Right renal pelvis (tissue), 4 donors: ENCODE results near the gene GRK5. TPM values are rescaled to one million over a fixed set of nuclear protein-coding genes. Genes with fewer than 3 reads are reported as not detected.
"Not testable (repeated sequence)": the region's sequence is repeated elsewhere in the genome, so short reads cannot be mapped to it uniquely, and the experiment has no call there.

Experiments used
- DNase-seq, 4 donors: peaks; one replicate each; pipeline ENCODE4 v3.0.0-alpha.2; 2013; ENCODE audit warnings: low read depth in 4 of 4, low spot score in 3 of 4, missing footprints in 1 of 4
- polyA plus RNA-seq, 4 donors: library from polyadenylated mRNA; unstranded; fragments of 120-200 nt; gene quantifications; one replicate each; pipeline ENCODE4 v1.2.1, GENCODE V29; 2013; ENCODE audit not compliant: insufficient read length in 4 of 4

GRK5 gene
- polyA plus RNA-seq, 4 donors = 16.9 to 20.1 (median 18.5) TPM

DNA sequence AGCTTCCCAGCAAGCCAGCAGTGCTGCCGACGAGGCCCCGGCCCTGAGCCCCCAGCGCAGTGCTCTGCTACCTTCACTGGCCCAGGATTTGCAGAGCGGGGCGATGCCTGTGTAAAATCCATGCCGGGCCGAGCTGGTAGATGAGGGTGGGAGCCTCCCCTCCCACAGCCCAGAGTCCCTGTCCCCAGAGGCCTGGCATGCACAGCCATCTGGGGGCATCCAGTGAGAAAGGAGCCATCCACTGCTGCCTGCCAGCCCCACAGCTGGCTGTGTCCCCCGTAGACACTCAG is 218.5 kb downstream of the GRK5 start:
- no peak for DNase-seq

DNA sequence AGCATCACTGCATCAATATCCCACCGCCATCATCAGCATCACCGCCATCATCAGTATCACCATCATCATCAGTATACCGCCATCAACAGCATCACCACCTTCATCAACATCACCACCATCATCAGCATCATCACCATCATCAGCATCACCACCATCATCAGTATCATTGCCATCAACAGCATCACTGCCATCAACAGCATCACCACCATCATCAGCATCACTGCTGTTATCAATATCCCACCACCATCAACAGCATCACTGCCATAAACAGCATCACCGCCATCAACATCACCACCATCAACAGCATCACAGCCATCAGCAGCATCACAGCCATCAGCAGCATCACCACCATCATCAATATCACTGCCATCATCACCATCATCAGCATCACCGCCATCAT is 219.3 kb downstream of the GRK5 start:
- DNase-seq = no peak

DNA sequence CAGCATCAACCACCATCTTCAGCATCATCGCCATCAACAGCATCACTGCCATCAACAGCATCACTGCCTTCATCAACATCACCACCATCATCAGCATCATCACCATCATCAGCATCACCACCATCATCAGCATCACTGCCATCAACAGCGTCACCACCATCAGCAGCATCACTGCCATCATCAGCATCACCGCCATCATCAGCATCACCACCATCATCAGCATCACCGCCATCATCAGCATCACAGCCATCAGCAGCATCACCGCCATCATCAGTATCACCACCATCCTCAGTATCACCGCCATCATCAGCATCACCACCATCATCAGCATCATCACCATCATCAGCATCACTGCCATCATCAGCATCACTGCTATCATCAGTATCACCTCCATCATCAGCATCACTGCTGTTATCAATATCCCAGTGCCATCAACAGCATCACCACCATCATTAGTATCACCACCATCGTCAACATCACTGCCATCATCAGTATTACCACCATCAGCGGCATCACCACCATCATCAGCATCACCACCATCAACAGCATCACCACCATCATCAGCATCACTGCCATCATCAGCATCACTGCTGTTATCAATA is 220.0 kb downstream of the GRK5 start:
- no peak for DNase-seq

GRCh38 chr10:119428789-119429188 is 221.4 kb downstream of the GRK5 start:
- DNase-seq = no peak

- no peak for DNase-seq
Measured at GRCh38 chr10:119429771-119430170, 222.4 kb downstream of the GRK5 start.

GRCh38 chr10:119431034-119431772 is 223.8 kb downstream of the GRK5 start:
- no peak for DNase-seq

DNA sequence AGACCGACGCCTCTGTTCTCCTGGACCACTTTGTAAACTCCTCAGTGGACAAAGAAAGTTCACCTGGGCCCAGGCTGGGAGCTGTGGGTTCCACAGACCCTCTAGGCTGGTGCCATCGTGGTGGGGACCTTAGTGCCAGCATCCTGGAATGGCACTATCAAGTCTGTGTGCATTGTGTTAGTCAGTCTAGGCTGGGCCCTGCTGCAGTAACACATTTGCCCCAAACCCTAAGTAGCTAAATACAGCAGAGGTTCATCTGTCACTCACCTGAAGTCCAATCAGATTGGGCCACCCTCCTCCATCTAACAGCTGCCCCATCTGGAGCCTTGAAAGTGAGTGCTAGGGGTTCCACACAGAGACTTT is 224.4 kb downstream of the GRK5 start:
- no peak for DNase-seq

- DNase-seq = not testable (repeated sequence)
Measured at GRCh38 chr10:119434942-119435341, 227.6 kb downstream of the GRK5 start.

- DNase-seq = no peak
Measured at GRCh38 chr10:119438717-119439116, 231.3 kb downstream of the GRK5 start.

DNA sequence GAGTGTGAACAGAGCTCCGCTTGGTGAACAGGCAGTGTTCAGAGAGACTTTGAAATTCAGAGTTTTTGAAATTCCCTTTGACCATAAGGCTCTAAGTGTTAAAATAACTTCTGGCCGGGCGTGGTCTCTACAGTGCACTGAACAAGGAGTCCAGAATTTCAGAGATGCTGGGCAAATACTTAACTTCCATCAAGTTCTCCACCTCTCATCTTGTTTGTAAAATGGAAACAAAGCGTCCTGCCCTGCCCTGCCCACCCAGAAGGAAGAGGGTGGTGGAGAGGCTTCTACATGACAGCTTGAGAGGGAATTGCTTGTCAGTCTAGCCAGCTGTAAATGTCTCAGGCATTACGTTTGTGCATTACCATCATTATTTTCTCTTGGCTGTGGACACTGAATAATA is 232.6 kb downstream of the GRK5 start:
- no peak for DNase-seq

DNA sequence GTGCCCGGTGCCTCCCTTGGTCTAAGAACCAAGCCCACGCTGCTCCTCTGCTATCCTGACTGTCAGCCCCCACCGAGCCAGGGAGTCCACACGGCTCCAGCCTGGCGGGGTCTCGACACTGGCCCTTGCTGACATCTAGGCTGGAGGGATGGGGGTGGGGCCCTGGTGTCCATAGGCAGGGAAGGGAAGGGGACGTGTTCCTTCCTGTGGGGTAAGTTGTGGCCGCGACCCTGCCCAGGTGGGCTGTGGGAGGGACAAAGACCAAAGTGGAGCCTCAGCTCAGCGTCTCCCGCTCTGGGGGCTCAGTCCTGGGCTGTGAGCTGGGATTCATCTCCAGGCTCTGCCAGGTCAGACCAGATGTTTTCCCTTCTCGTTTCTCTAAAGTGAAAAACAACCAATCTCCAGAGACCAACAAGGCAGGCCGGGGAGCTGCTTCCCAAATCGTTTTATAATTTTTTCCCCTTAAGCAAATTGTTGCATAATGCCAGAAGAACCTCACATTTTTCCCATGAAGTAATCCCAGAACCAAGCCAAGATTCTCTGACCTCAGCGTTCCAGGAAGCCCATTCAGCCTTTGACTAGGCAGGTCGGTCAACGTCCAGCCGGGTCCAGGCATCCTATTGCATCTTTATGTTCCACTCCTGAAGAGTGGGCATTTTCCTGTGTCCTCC is 233.9 kb downstream of the GRK5 start:
- no peak for DNase-seq

GRCh38 chr10:119441921-119442757 is 234.8 kb downstream of the GRK5 start:
- DNase-seq = no peak

- no peak for DNase-seq
Measured at GRCh38 chr10:119442758-119443060, 235.3 kb downstream of the GRK5 start.

DNA sequence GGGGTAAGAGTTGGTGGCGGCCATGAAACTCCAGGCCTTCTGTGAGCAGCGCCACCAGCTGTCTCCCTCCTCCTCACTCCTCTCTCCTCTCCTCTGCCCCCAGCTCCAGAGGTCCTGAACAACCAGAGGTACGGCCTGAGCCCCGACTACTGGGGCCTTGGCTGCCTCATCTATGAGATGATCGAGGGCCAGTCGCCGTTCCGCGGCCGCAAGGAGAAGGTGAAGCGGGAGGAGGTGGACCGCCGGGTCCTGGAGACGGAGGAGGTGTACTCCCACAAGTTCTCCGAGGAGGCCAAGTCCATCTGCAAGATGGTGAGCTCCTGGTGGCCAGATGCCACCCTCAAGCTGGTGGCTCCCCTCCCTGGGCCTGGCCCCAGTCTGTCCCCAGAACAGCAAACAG is 236.1 kb downstream of the GRK5 start:
- DNase-seq = no peak

DNA sequence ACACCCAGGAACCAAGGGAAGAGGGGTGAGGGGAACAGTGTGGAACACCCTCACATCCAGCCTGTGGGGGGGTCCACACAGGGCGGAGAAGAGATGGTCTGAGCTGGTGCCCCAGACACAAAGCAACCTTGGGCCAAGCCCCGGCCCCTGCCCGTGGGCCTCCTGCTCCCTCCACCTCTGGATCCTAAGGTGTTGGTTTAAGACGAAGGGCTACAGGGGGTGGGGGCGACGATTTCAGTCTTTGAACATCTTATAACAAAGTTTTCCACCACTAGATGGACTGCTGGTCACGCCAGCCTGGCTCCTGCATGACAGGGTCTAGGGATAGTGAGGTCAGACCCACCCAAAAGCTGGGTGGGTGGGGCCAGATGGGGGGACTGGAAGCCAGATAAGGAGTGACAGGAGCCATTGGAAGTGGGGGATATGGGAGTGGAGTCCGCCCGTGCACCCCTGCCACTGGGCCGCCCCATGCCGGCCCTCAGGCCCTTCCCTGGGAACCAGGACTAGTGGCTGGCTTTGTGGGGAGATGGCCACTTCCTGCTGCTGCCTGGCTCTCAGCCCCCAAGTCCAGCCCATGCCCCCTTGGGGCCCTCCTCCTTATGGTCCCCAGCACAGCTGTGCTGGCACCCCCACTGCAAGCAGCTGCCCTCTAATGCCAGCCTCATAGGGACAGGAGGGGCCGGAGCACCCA is 236.7 kb downstream of the GRK5 start:
- DNase-seq = no peak

DNA sequence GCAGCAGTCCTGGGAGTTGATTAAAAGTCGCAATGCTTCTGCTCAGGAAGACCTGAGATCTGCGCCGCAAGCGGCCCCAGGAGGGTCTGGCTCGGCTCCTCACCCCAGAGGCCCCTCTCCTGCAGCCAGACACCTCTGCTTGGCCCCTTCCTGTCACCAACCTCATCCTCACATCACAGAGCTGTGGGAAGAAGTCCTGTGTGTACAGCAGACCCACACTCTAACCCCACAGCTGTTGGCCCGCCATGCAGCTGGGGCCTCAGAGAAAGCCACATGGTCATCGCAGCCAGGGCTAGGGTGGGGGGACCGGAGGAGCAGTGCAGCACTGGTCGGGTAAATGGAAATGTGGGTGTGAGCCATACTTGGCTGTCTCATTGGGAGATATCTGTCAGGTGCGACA is 237.5 kb downstream of the GRK5 start:
- no peak for DNase-seq

GRCh38 chr10:119445311-119445934 is 238.1 kb downstream of the GRK5 start:
- peak; percentile 65 to 77 (median 68) for DNase-seq

GRCh38 chr10:119445935-119446317 is 238.6 kb downstream of the GRK5 start:
- DNase-seq = no peak

DNA sequence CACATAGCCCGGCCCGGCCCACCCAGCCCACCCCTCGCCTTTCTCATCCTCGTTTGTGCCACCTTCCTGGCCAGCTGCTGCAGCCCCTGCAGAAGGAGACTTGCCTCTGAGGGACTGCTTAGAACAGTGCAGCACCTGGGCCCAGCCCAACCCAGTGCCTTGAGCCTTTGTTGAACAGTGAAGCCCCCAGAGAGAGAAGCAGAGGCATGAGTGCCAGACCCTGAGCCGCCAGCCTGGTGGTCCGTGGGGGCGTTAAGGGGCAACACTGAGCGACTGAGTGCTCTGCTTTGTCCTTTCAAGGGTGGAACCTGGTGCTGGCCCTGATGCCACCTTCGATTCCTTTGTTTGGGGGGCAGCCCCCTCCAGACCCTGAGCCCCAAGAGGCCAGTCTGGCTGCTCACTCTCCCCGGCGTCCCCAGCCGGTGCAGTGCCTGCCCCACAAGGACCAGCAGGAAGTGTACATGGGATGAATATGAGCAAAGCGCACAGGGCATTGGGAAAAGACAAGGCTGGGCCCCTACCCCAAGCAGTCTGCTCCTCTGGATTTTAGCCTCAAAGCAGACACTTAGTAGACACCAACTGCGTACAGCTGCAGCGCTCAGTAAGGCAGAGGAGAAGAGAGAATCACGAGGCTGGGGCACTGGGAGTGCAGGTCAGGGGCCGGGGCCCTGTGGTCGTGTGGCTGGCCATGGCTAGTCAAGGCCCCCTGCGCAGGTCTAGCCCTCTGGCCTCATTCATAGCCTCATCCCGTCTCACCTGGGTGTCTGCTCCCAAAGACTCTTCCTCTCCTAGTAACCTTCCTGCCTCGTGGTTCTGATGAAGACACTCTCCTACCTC is 239.3 kb downstream of the GRK5 start:
- no peak for DNase-seq

DNA sequence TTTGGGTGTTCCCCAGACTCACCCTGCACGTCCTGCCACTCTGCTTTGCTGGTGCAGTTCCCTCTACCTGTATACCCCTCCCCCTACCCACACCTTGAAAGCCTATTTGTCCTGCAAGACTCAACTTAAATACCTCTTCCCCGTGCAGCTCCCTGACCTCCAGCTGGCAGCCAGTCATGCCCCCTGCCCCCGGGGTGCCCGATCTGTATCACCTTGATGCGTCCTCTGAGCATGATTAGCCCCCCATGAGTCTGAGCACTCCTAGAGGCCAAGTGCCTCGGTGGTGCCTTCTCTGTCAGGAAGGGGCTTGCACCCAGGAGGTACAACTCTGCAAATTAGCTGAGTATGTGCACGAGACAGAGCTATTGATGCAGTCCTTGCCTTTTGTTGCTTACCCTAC is 240.1 kb downstream of the GRK5 start:
- no peak for DNase-seq
